H9 (cell line): ENCODE results near the gene CDYL2. TPM values are rescaled to one million over a fixed set of nuclear protein-coding genes. Genes with fewer than 3 reads are reported as not detected.

Experiments
- DNase-seq: peaks from one replicate; pipeline ENCODE4 v3.0.0-alpha.2; 2017
- H2AFZ ChIP-seq: one replicate; pipeline ENCODE4 v1.6.1; 2013; ENCODE audit warnings: mild to moderate bottlenecking, low read length, control low read depth, moderate library complexity
- H2AK5ac ChIP-seq: 2 replicates; pipeline ENCODE4 v1.6.1; 2013; ENCODE audit warnings: low read length, control low read depth, mixed read lengths; ENCODE audit not compliant: insufficient read length
- H2BK120ac ChIP-seq: one replicate; pipeline ENCODE4 v1.6.1; 2013; ENCODE audit warnings: low read depth, mild to moderate bottlenecking, low read length, control low read depth, inconsistent platforms; ENCODE audit not compliant: poor library complexity, severe bottlenecking
- H2BK12ac ChIP-seq: 2 replicates; pipeline ENCODE4 v1.6.1; 2013; ENCODE audit warnings: low read length, control low read depth, mixed read lengths, low read depth; ENCODE audit not compliant: insufficient read length
- H2BK15ac ChIP-seq: 2 replicates; pipeline ENCODE4 v1.6.1; 2013; ENCODE audit warnings: low read depth, low read length, control low read depth
- H2BK20ac ChIP-seq: one replicate; pipeline ENCODE4 v1.6.1; 2013; ENCODE audit warnings: low read depth, mild to moderate bottlenecking, low read length, control low read depth, inconsistent platforms; ENCODE audit not compliant: poor library complexity, severe bottlenecking
- H2BK5ac ChIP-seq: 2 replicates; pipeline ENCODE4 v1.6.1; 2013; ENCODE audit warnings: low read length, control low read depth, mixed read lengths; ENCODE audit not compliant: insufficient read length
- H3K14ac ChIP-seq: 2 replicates; pipeline ENCODE4 v1.6.1; 2013; ENCODE audit warnings: low read length, control low read depth; ENCODE audit not compliant: insufficient read depth
- H3K18ac ChIP-seq: 2 replicates; pipeline ENCODE4 v1.6.1; 2013; ENCODE audit warnings: low read depth, mild to moderate bottlenecking, mixed read lengths, low read length, control low read depth; ENCODE audit not compliant: insufficient read length
- H3K23ac ChIP-seq: 2 replicates; pipeline ENCODE4 v1.6.1; 2013; ENCODE audit warnings: low read length, control low read depth, mixed read lengths, low read depth; ENCODE audit not compliant: insufficient read length
- H3K23me2 ChIP-seq: 2 replicates; pipeline ENCODE4 v1.6.1; 2013; ENCODE audit warnings: low read depth, mild to moderate bottlenecking, mixed read lengths, low read length, control low read depth; ENCODE audit not compliant: insufficient read length, poor library complexity, severe bottlenecking
- H3K27ac ChIP-seq: 2 replicates; pipeline ENCODE4 v1.5.1; 2013; ENCODE audit warnings: low read length, control low read depth, mixed read lengths, low read depth; ENCODE audit not compliant: insufficient read length
- H3K27me3 ChIP-seq: 2 replicates; pipeline ENCODE4 v1.6.1; 2013; ENCODE audit warnings: low read length, control low read depth, inconsistent platforms; ENCODE audit not compliant: insufficient read depth
- H3K4ac ChIP-seq: 2 replicates; pipeline ENCODE4 v1.6.1; 2013; ENCODE audit warnings: low read depth, mild to moderate bottlenecking, control low read depth, inconsistent platforms, low read length, moderate library complexity
- H3K4me1 ChIP-seq: 2 replicates; pipeline ENCODE4 v1.6.1; 2013; ENCODE audit warnings: low read length, control low read depth, inconsistent platforms; ENCODE audit not compliant: insufficient read depth
- H3K4me2 ChIP-seq: 2 replicates; pipeline ENCODE4 v1.6.1; 2013; ENCODE audit warnings: low read length, control low read depth, mixed read lengths; ENCODE audit not compliant: insufficient read length, insufficient read depth
- H3K56ac ChIP-seq: 2 replicates; pipeline ENCODE4 v1.6.1; 2013; ENCODE audit warnings: low read depth, mild to moderate bottlenecking, mixed read lengths, low read length, control low read depth; ENCODE audit not compliant: insufficient read length
- H3K79me1 ChIP-seq: 2 replicates; pipeline ENCODE4 v1.6.1; 2013; ENCODE audit warnings: low read depth, mild to moderate bottlenecking, moderate library complexity, low read length, control low read depth, inconsistent platforms; ENCODE audit not compliant: insufficient read depth, poor library complexity, severe bottlenecking
- H3K79me2 ChIP-seq: 2 replicates; pipeline ENCODE4 v1.6.1; 2013; ENCODE audit warnings: low read length, control low read depth, inconsistent platforms; ENCODE audit not compliant: insufficient read depth
- H3K9ac ChIP-seq: 2 replicates; pipeline ENCODE4 v1.6.1; 2013; ENCODE audit warnings: low read length, control low read depth, mixed read lengths; ENCODE audit not compliant: insufficient read length; ENCODE audit errors: extremely low read depth
- H3K9me3 ChIP-seq: one replicate; pipeline ENCODE4 v1.6.1; 2013; ENCODE audit warnings: low read depth, low read length, inconsistent platforms; ENCODE audit not compliant: control insufficient read depth
- H3T11ph ChIP-seq: one replicate; pipeline ENCODE4 v1.6.1; 2013; ENCODE audit warnings: mild to moderate bottlenecking, low read length, control low read depth, inconsistent platforms
- H4K20me1 ChIP-seq: one replicate; pipeline ENCODE4 v1.6.1; 2013; ENCODE audit not compliant: control insufficient read depth, insufficient read length, insufficient read depth
- H4K5ac ChIP-seq: 2 replicates; pipeline ENCODE4 v1.6.1; 2013; ENCODE audit warnings: low read depth, mild to moderate bottlenecking, mixed read lengths, low read length, control low read depth; ENCODE audit not compliant: insufficient read length
- H4K8ac ChIP-seq: replicated peaks from 2 replicates; pipeline ENCODE4 v1.6.1; 2013; ENCODE audit warnings: low read length, control low read depth, mixed read lengths, low read depth; ENCODE audit not compliant: insufficient read length
- H4K91ac ChIP-seq: 2 replicates; pipeline ENCODE4 v1.6.1; 2013; ENCODE audit warnings: low read depth, mild to moderate bottlenecking, moderate library complexity, mixed read lengths, low read length, control low read depth; ENCODE audit not compliant: insufficient read length
- H3K27ac Mint-ChIP-seq, 3 experiments: 2 replicates in 2 of 3; 3 replicates in 1 of 3; pipeline ENCODE4 v1.8.0; 2020 to 2021; ENCODE audit warnings: mixed read lengths in 3 of 3, mild to moderate bottlenecking in 1 of 3, moderate library complexity in 1 of 3
- H3K27me3 Mint-ChIP-seq: 2 replicates; pipeline ENCODE4 v1.8.0; 2021; ENCODE audit warnings: low read depth, mild to moderate bottlenecking, moderate library complexity, mixed read lengths
- H3K36me3 Mint-ChIP-seq, 3 experiments: 2 replicates in 2 of 3; 3 replicates in 1 of 3; pipeline ENCODE4 v1.8.0; 2020 to 2021; ENCODE audit warnings: low read depth in 3 of 3, mixed read lengths in 3 of 3; ENCODE audit not compliant: insufficient read depth in 1 of 3
- H3K4me1 Mint-ChIP-seq, 2 experiments: 2 replicates each; pipeline ENCODE4 v1.8.0; 2020; ENCODE audit warnings: mixed read lengths in 2 of 2
- H3K4me3 Mint-ChIP-seq, 2 experiments: 2 replicates in 1 of 2; 3 replicates in 1 of 2; pipeline ENCODE4 v1.8.0; 2020 to 2021; ENCODE audit warnings: mild to moderate bottlenecking in 2 of 2, mixed read lengths in 2 of 2, moderate library complexity in 1 of 2
- H3K9me3 Mint-ChIP-seq, 2 experiments: 2 replicates in 1 of 2; 3 replicates in 1 of 2; pipeline ENCODE4 v1.8.0; 2020; ENCODE audit warnings: mild to moderate bottlenecking in 2 of 2, mixed read lengths in 2 of 2, moderate library complexity in 1 of 2
- CTCF ChIP-seq: fragments of 200-600 bp; sonication (generic); conservative IDR thresholded peaks from 3 replicates; pipeline ENCODE4 v1.8.0; 2021; ENCODE audit warnings: antibody characterized with exemption, mild to moderate bottlenecking
- WGBS: extraction: QIAGEN DNeasy Blood & Tissue Kit; methylation state at CpG from one replicate; pipeline ENCODE4 v1.1.7; 2013; ENCODE audit warnings: missing lambda C conversion rate, low lambda C conversion rate, mixed read lengths; ENCODE audit not compliant: insufficient read length; ENCODE audit errors: extremely low coverage; 5-methylcytosine and 5-hydroxymethylcytosine counted together
- total RNA-seq: library from RNA; stranded (reverse); gene quantifications from 2 replicates; pipeline ENCODE4 v1.2.1, GENCODE V29; 2021

Gene CDYL2
- total RNA-seq, 1 experiment from 2014 or later = 4.2 TPM

- no peak overlapping the region for H3K27ac ChIP-seq
- H3K27me3 ChIP-seq = no peaks in the 10 kb centered on the region; the same call in 1 of the 2 replicates
Measured at GRCh38 chr16:80583466-80583865, 220.9 kb downstream of the CDYL2 start.

More at GRCh38 chr16:80583466-80583865, 220.9 kb downstream of the CDYL2 start:
- no peak overlapping the region for H3K27ac Mint-ChIP-seq
- no peak overlapping the region for H2BK12ac ChIP-seq
- peaks cover 2 to 51% of the 10 kb centered on the region in 2 experiments; a peak in 3 of 5 replicates for H3K9me3 Mint-ChIP-seq
- no peak overlapping the region for H3K4ac ChIP-seq
- no peaks in the 10 kb centered on the region for H4K20me1 ChIP-seq
- H3K27me3 Mint-ChIP-seq = peaks cover 8% of the 10 kb centered on the region; the same call in 1 of the 2 replicates
- no peaks in the 10 kb centered on the region for H3K79me2 ChIP-seq
- H2BK15ac ChIP-seq = no peak overlapping the region
- no peaks in the 10 kb centered on the region for H3K4me1 Mint-ChIP-seq
- no peak overlapping the region for H3K23ac ChIP-seq
- H4K5ac ChIP-seq = no peak overlapping the region
- no peak for DNase-seq
- H3K14ac ChIP-seq = no peak overlapping the region
- no peak overlapping the region for H3K9ac ChIP-seq
- no peak overlapping the region for H3K56ac ChIP-seq
- H3K4me1 ChIP-seq = no peaks in the 10 kb centered on the region
- H3K23me2 ChIP-seq = no peaks in the 10 kb centered on the region
- H3K4me3 Mint-ChIP-seq = no peak overlapping the region
- H3K9me3 ChIP-seq = no peaks in the 10 kb centered on the region
- H3T11ph ChIP-seq = no peak overlapping the region
- H3K79me1 ChIP-seq = no peaks in the 10 kb centered on the region
- H2BK20ac ChIP-seq = no peak overlapping the region
- H2BK120ac ChIP-seq = no peak overlapping the region
- H3K4me2 ChIP-seq = no peak overlapping the region
- H3K36me3 Mint-ChIP-seq = no peaks in the 10 kb centered on the region
- no peak overlapping the region for H4K91ac ChIP-seq
- WGBS = no CpG with 5 or more reads among the region's 3 CpGs
- TF ChIP-seq CTCF = no peak
- no peak overlapping the region for H3K18ac ChIP-seq
- no peak overlapping the region for H2AFZ ChIP-seq
- no peak overlapping the region for H4K8ac ChIP-seq
- no peak overlapping the region for H2AK5ac ChIP-seq
- H2BK5ac ChIP-seq = no peak overlapping the region
